Osteocyte (in vitro differentiated cells): ENCODE results near the gene SEZ6L2. TPM values are rescaled to one million over a fixed set of nuclear protein-coding genes. Genes with fewer than 3 reads are reported as not detected.

ENCODE experiments used
- DNase-seq: peaks from one replicate; pipeline ENCODE4 v3.0.0; 2021; ENCODE audit warnings: mixed read lengths; ENCODE audit not compliant: unreplicated experiment; ENCODE audit errors: extremely low spot score
- H3K27ac Mint-ChIP-seq: one replicate; pipeline ENCODE4 v1.8.0; 2021; ENCODE audit warnings: mild to moderate bottlenecking, mixed read lengths; ENCODE audit not compliant: unreplicated experiment
- H3K27me3 Mint-ChIP-seq: one replicate; pipeline ENCODE4 v1.8.0; 2021; ENCODE audit warnings: mixed read lengths; ENCODE audit not compliant: unreplicated experiment
- H3K36me3 Mint-ChIP-seq: one replicate; pipeline ENCODE4 v1.8.0; 2021; ENCODE audit warnings: mixed read lengths; ENCODE audit not compliant: unreplicated experiment
- H3K4me1 Mint-ChIP-seq: one replicate; pipeline ENCODE4 v1.8.0; 2021; ENCODE audit warnings: mixed read lengths; ENCODE audit not compliant: unreplicated experiment
- H3K4me3 Mint-ChIP-seq: one replicate; pipeline ENCODE4 v1.8.0; 2021; ENCODE audit warnings: mild to moderate bottlenecking, moderate library complexity, mixed read lengths; ENCODE audit not compliant: unreplicated experiment
- H3K9me3 Mint-ChIP-seq: one replicate; pipeline ENCODE4 v1.8.0; 2021; ENCODE audit warnings: mixed read lengths; ENCODE audit not compliant: unreplicated experiment
- CTCF ChIP-seq: fragments of 200-600 bp; sonication (generic); IDR thresholded peaks from 2 replicates; pipeline ENCODE4 v1.5.0; 2021; ENCODE audit warnings: antibody characterized with exemption, mild to moderate bottlenecking, moderate library complexity
- total RNA-seq: library from RNA; stranded (reverse); gene quantifications from 2 replicates; pipeline ENCODE4 v1.2.1, GENCODE V29; 2021

SEZ6L2 gene
- total RNA-seq, 1 donor from 2014 or later, result 19.3 TPM

GRCh38 chr16:29858974-29859373, 40.4 kb downstream of the SEZ6L2 start:
- TF ChIP-seq CTCF, result no peak
- Mint-ChIP-seq H3K4me1 (peaks cover 16% of the 10 kb centered on the region), H3K9me3 (no peaks in the 10 kb centered on the region), H3K27ac (no peak overlapping the region), H3K27me3 (no peaks in the 10 kb centered on the region), H3K36me3 (peaks cover 21% of the 10 kb centered on the region), H3K4me3 (no peak overlapping the region)
- no peak for DNase-seq

GRCh38 chr16:29858149-29858849, 41.1 kb downstream of the SEZ6L2 start:
- TF ChIP-seq CTCF, result no peak
- Mint-ChIP-seq H3K36me3 (peaks cover 21% of the 10 kb centered on the region), H3K9me3 (no peaks in the 10 kb centered on the region), H3K4me1 (peaks cover 14% of the 10 kb centered on the region), H3K4me3 (no peak overlapping the region), H3K27me3 (no peaks in the 10 kb centered on the region), H3K27ac (no peak overlapping the region)
- no peak for DNase-seq

DNA sequence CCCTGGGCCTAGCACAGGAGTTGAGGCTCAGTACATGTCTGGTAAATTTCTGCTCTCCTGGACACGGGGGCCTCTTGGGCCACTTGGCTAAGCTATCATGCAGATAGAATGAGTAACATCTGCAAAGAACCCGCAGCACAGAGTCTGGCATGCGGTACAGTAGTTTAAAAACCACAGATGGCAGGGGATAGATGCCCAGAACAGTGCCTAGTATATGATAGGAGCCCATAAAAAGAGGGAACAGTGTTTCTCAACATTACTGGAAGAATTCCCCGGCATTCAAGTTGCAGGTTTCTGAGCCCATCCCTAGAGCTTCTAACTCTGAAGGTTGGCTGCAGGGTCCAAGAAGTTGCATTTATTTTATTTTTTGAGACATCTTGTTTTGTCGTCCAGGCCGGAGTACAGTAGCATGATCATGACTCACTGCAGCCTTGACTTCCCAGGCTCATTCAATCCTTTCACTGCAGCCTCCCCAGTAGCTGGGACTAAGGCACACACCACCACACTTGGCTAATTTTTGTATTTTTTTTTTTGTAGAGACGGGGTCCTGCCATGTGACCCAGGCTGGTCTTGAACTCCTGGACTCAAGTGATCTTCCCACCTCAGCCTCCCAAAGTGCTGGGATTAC, 42.1 kb downstream of the SEZ6L2 start:
- Mint-ChIP-seq H3K9me3 (no peaks in the 10 kb centered on the region), H3K4me3 (no peak overlapping the region), H3K36me3 (peaks cover 21% of the 10 kb centered on the region), H3K4me1 (peaks cover 14% of the 10 kb centered on the region), H3K27ac (no peak overlapping the region), H3K27me3 (no peaks in the 10 kb centered on the region)
- no peak for DNase-seq
- TF ChIP-seq CTCF, result no peak

DNA sequence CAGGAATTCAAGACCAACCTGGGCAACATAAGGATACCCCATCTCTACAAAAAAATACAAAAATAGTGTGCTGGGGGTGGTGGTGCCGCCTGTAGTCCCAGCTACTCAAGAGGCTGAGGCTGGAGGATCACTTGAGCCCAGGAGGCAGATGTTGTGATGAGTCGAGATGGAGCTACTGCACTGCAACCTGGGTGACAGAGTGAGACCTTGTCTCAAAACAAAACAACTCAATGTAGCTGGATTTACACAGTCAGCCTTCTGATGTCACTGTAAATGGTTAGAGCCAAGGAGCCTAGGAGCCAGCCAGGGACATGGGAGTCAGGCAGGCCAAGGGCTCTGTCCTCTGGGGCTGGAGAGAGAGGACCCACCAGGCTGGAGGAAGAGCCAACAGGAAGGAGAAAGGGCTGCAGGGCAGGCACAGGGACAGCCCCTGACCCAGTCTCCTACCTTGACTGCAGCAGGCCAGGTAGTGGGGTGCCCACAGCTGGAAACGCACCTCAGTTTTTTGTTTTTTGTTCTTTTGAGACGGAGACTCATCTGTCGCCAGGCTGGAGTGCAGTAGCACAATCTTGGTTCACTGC, 44.7 kb downstream of the SEZ6L2 start:
- Mint-ChIP-seq H3K9me3 (no peaks in the 10 kb centered on the region), H3K27me3 (no peaks in the 10 kb centered on the region), H3K4me3 (no peak overlapping the region), H3K4me1 (no peaks in the 10 kb centered on the region), H3K36me3 (peaks cover 13% of the 10 kb centered on the region), H3K27ac (no peak overlapping the region)
- no peak for TF ChIP-seq CTCF
- DNase-seq, result no peak

DNA sequence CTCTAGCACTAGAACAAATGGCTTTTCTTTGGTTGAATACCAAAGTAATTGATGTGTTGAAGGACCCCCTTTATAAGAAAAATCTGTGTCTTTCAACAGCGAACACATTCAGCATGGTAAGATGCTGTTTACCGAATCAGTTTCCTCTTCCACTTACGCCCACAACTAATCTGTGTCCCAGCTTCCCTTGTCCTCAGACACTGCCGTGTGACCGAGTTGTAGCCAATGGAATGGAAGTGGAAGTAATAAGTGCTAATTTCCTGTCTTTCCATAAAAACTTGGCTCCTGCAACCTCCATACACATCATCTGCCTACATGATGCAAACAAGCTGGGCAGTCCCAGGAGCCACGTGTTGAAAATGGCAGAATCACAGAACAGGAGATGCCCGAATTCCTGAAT, 46.7 kb downstream of the SEZ6L2 start:
- Mint-ChIP-seq H3K36me3 (peaks cover 5% of the 10 kb centered on the region), H3K4me3 (no peak overlapping the region), H3K4me1 (no peaks in the 10 kb centered on the region), H3K27me3 (no peaks in the 10 kb centered on the region), H3K9me3 (no peaks in the 10 kb centered on the region), H3K27ac (no peak overlapping the region)
- DNase-seq, result no peak
- no peak for TF ChIP-seq CTCF
